HepG2 (cell line): Measurements from ENCODE around the gene CTF1. TPM values are rescaled to one million over a fixed set of nuclear protein-coding genes. Genes with fewer than 3 reads are reported as not detected.
A peak's percentile ranks its signal among the peaks of the same experiment; 100 is the strongest.

Source experiments
- CERS6 ChIP-seq: sonication (generic); formaldehyde crosslinking; IDR thresholded peaks from 2 replicates; pipeline ENCODE4 v1.5.0; 2020; ENCODE audit warnings: missing genetic modification reagents
- FOXK1 ChIP-seq: sonication (generic); formaldehyde crosslinking; IDR thresholded peaks from 2 replicates; pipeline ENCODE4 v1.4.0; 2020; ENCODE audit warnings: low read depth, missing genetic modification reagents, borderline replicate concordance
- GRHL1 ChIP-seq: sonication (generic); formaldehyde crosslinking; conservative IDR thresholded peaks from 2 replicates; pipeline ENCODE4 v1.8.0; 2022; ENCODE audit warnings: missing genetic modification reagents
- KLF16 ChIP-seq, 2 experiments: sonication (generic) in 1 of 2; formaldehyde crosslinking in 1 of 2; IDR thresholded peaks; 2 replicates each; pipeline versions ENCODE4 v1.6.1 to v1.8.0; 2016 to 2023; ENCODE audit warnings: missing genetic modification reagents in 2 of 2, missing compliant biosample characterization in 1 of 2
- LCORL ChIP-seq, 2 experiments: fragments of 450-650 bp in 1 of 2; sonication (generic) in 1 of 2; formaldehyde crosslinking in 1 of 2; IDR thresholded peaks; 2 replicates each; pipeline versions ENCODE4 v1.5.0 to v1.6.1; 2017 to 2020; ENCODE audit warnings: antibody characterized with exemption in 1 of 2, missing genetic modification reagents in 1 of 2
- MEIS1 ChIP-seq: sonication (generic); formaldehyde crosslinking; IDR thresholded peaks from 2 replicates; pipeline ENCODE4 v1.9.0; 2021; ENCODE audit warnings: mild to moderate bottlenecking, missing genetic modification reagents, moderate library complexity, borderline replicate concordance
- NFE2L2 ChIP-seq: fragments of 150-350 bp; IDR thresholded peaks from 2 replicates; pipeline ENCODE4 v1.6.1; 2014; ENCODE audit warnings: low read length
- SALL1 ChIP-seq: sonication (generic); formaldehyde crosslinking; IDR thresholded peaks from 2 replicates; pipeline ENCODE4 v1.8.0; 2022; ENCODE audit warnings: mild to moderate bottlenecking, missing genetic modification reagents
- SP5 ChIP-seq: IDR thresholded peaks from 2 replicates; pipeline ENCODE4 v1.6.1; 2016; ENCODE audit warnings: low read depth, borderline replicate concordance
- ZFP36L1 ChIP-seq: sonication (generic); formaldehyde crosslinking; IDR thresholded peaks from 2 replicates; pipeline ENCODE4 v1.8.0; 2022; ENCODE audit warnings: mild to moderate bottlenecking, missing genetic modification reagents, moderate library complexity
- ZNF44 ChIP-seq: sonication (generic); formaldehyde crosslinking; IDR thresholded peaks from 2 replicates; pipeline ENCODE4 v1.5.1; 2020; ENCODE audit warnings: mild to moderate bottlenecking, missing genetic modification reagents
- ZNF569 ChIP-seq: sonication (generic); formaldehyde crosslinking; IDR thresholded peaks from 2 replicates; pipeline ENCODE4 v1.5.0; 2020; ENCODE audit warnings: mild to moderate bottlenecking, missing genetic modification reagents, moderate library complexity, borderline replicate concordance
- ZNF678 ChIP-seq: sonication (generic); formaldehyde crosslinking; IDR thresholded peaks from 2 replicates; pipeline ENCODE4 v1.4.0; 2020; ENCODE audit warnings: mild to moderate bottlenecking, missing genetic modification reagents
- ZNF703 ChIP-seq: sonication (generic); formaldehyde crosslinking; IDR thresholded peaks from 2 replicates; pipeline ENCODE4 v1.5.1; 2020; ENCODE audit warnings: missing genetic modification reagents, mild to moderate bottlenecking, moderate library complexity, borderline replicate concordance
- ZNF710 ChIP-seq: sonication (generic); formaldehyde crosslinking; IDR thresholded peaks from 2 replicates; pipeline ENCODE4 v1.5.0; 2020; ENCODE audit warnings: mild to moderate bottlenecking, missing genetic modification reagents, borderline replicate concordance
- ZNF891 ChIP-seq: sonication (generic); formaldehyde crosslinking; IDR thresholded peaks from 2 replicates; pipeline ENCODE4 v1.5.0; 2020; ENCODE audit warnings: mild to moderate bottlenecking, missing genetic modification reagents
- ZSCAN20 ChIP-seq: sonication (generic); formaldehyde crosslinking; IDR thresholded peaks from 2 replicates; pipeline ENCODE4 v1.4.0; 2020; ENCODE audit warnings: missing genetic modification reagents, mild to moderate bottlenecking, borderline replicate concordance
- ZSCAN25 ChIP-seq: sonication (generic); formaldehyde crosslinking; IDR thresholded peaks from 2 replicates; pipeline ENCODE4 v1.8.0; 2022; ENCODE audit warnings: mild to moderate bottlenecking, missing genetic modification reagents
- ZSCAN9 ChIP-seq: IDR thresholded peaks from 2 replicates; pipeline ENCODE4 v1.6.1; 2016; ENCODE audit warnings: borderline replicate concordance
- polyA plus RNA-seq, 8 experiments: library from polyadenylated mRNA; depleted of rRNA in 3 of 8; stranded (reverse) in 7 of 8; unstranded in 1 of 8; fragments of >200 nt; fragmentation: Illumina TruSeq in 4 of 8; extraction: Trizol in 4 of 8; gene quantifications; 2 replicates each; pipeline versions ENCODE4 v1.2.1 to v1.2.3, GENCODE V29; 2011 to 2016; ENCODE audit warnings: low read depth in 4 of 8, missing spikeins in 1 of 8, mixed read lengths in 1 of 8; ENCODE audit not compliant: insufficient read depth in 1 of 8
- total RNA-seq, 5 experiments: library from RNA; depleted of rRNA; stranded (reverse); fragments of >200 nt; fragmentation: Illumina TruSeq; extraction: Trizol; gene quantifications; 2 replicates each; pipeline ENCODE4 v1.2.3, GENCODE V29; 2016; ENCODE audit warnings: low read depth in 1 of 5
- TF ChIP-seq, protein P1 (sequence below): sonication (generic); formaldehyde crosslinking; IDR thresholded peaks from 2 replicates; pipeline ENCODE4 v1.5.0; 2020; ENCODE audit warnings: missing genetic modification reagents, mild to moderate bottlenecking, borderline replicate concordance
- TF ChIP-seq, protein P2 (sequence below): sonication (generic); formaldehyde crosslinking; IDR thresholded peaks from 2 replicates; pipeline ENCODE4 v1.4.0; 2020; ENCODE audit warnings: missing genetic modification reagents, mild to moderate bottlenecking, borderline replicate concordance

CTF1 gene
- total and polyA plus RNA-seq, 2 of the 13 experiments (the other 11 are each of a cell fraction or from before 2014, with no cell fraction given): 0.13 to 1.8 TPM

DNA sequence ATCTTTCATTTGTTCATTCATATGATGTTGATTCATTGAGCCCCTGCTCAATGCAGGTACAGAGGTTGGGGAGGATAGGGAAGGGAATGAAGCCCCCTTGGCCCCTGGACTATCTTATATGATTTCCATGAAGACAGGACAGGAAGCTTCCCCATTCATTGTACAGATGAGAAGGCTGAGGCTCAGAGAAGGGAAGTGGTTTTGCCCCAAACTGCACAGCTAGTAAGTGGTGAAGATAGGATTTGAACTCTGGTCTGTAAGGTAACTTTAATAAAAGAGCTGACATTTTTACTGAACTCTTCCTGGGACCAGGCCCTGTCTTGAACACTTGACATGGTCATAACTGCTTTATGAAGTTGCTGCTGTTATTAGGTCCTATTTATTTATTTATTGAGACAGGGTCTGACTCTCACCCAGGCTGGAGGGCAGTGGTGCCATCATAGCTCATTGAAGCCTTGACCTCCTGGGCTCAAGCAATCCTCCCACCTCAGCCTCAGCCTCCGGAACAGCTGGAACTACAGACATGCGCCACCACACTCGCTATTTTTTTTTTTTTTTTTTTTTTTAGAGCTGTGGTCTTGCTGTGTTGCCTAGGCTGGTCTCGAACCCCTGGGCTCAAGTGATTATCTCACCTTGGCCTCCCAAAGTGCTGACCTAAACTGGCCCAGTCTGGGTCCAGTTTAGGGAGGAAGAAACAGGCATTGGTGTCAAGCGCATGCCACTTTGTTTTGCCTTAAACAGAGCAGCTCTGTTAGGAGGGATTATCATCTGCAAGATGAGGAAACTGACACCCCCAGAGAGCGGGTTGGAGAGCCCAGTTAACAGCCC is 5.0 kb downstream of the CTF1 start (continued):
- no peak for TF ChIP-seq FOXK1 (CRISPR knock-in tag)
- peak; percentile 14; the same call in 1 of the 2 replicates for TF ChIP-seq SP5
- peak; percentile 64; the same call in 1 of the 2 replicates for TF ChIP-seq ZNF44
- TF ChIP-seq ZNF569 (CRISPR knock-in tag): no peak
- TF ChIP-seq ZNF703 (CRISPR knock-in tag): no peak
- TF ChIP-seq, protein P1, sequence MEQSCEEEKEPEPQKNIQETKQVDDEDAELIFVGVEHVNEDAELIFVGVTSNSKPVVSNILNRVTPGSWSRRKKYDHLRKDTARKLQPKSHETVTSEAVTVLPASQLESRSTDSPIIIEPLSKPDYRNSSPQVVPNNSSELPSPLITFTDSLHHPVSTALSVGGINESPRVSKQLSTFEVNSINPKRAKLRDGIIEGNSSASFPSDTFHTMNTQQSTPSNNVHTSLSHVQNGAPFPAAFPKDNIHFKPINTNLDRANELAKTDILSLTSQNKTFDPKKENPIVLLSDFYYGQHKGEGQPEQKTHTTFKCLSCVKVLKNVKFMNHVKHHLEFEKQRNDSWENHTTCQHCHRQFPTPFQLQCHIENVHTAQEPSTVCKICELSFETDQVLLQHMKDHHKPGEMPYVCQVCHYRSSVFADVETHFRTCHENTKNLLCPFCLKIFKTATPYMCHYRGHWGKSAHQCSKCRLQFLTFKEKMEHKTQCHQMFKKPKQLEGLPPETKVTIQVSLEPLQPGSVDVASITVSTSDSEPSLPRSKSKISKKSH: no peak
- no peak for TF ChIP-seq ZSCAN20 (CRISPR knock-in tag)
- TF ChIP-seq, protein P2, sequence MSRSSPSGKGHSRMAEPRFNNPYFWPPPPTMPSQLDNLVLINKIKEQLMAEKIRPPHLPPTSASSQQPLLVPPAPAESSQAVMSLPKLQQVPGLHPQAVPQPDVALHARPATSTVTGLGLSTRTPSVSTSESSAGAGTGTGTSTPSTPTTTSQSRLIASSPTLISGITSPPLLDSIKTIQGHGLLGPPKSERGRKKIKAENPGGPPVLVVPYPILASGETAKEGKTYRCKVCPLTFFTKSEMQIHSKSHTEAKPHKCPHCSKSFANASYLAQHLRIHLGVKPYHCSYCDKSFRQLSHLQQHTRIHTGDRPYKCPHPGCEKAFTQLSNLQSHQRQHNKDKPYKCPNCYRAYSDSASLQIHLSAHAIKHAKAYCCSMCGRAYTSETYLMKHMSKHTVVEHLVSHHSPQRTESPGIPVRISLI (CRISPR knock-in tag): peak; percentile 90
- TF ChIP-seq ZNF891 (CRISPR knock-in tag): no peak
- no peak for TF ChIP-seq CERS6
- no peak for TF ChIP-seq MEIS1 (CRISPR knock-in tag)
- 0 out of 2 replicates have a peak, but pooled peaks have one; percentile 38 for TF ChIP-seq ZNF710 (CRISPR knock-in tag)
- TF ChIP-seq SALL1 (CRISPR knock-in tag): no peak; the same call in 1 of the 2 replicates
- no peak for TF ChIP-seq ZSCAN25 (CRISPR knock-in tag)
- TF ChIP-seq ZSCAN9 (CRISPR knock-in tag): no peak
- TF ChIP-seq NFE2L2: no peak
- TF ChIP-seq LCORL (IDR thresholded peaks at IDR 0.05): no peak
- TF ChIP-seq LCORL (CRISPR knock-in tag; IDR thresholded peaks at IDR 0.05): no peak
- no peak for TF ChIP-seq KLF16 (CRISPR knock-in tag; IDR thresholded peaks at IDR 0.05)
- TF ChIP-seq ZNF678 (CRISPR knock-in tag): 0 out of 2 replicates have a peak, but pooled peaks have one; percentile 21
- TF ChIP-seq GRHL1 (CRISPR knock-in tag): no peak
- no peak for TF ChIP-seq ZFP36L1
